H9 (cell line): ENCODE results near the gene DOCK2. TPM values are rescaled to one million over a fixed set of nuclear protein-coding genes. Genes with fewer than 3 reads are reported as not detected.

Experiments used
- DNase-seq: peaks from one replicate; pipeline ENCODE4 v3.0.0-alpha.2; 2017
- H2AFZ ChIP-seq: one replicate; pipeline ENCODE4 v1.6.1; 2013; ENCODE audit warnings: mild to moderate bottlenecking, low read length, control low read depth, moderate library complexity
- H2AK5ac ChIP-seq: 2 replicates; pipeline ENCODE4 v1.6.1; 2013; ENCODE audit warnings: low read length, control low read depth, mixed read lengths; ENCODE audit not compliant: insufficient read length
- H2BK120ac ChIP-seq: one replicate; pipeline ENCODE4 v1.6.1; 2013; ENCODE audit warnings: low read depth, mild to moderate bottlenecking, low read length, control low read depth, inconsistent platforms; ENCODE audit not compliant: poor library complexity, severe bottlenecking
- H2BK12ac ChIP-seq: 2 replicates; pipeline ENCODE4 v1.6.1; 2013; ENCODE audit warnings: low read length, control low read depth, mixed read lengths, low read depth; ENCODE audit not compliant: insufficient read length
- H2BK15ac ChIP-seq: 2 replicates; pipeline ENCODE4 v1.6.1; 2013; ENCODE audit warnings: low read depth, low read length, control low read depth
- H2BK20ac ChIP-seq: one replicate; pipeline ENCODE4 v1.6.1; 2013; ENCODE audit warnings: low read depth, mild to moderate bottlenecking, low read length, control low read depth, inconsistent platforms; ENCODE audit not compliant: poor library complexity, severe bottlenecking
- H2BK5ac ChIP-seq: 2 replicates; pipeline ENCODE4 v1.6.1; 2013; ENCODE audit warnings: low read length, control low read depth, mixed read lengths; ENCODE audit not compliant: insufficient read length
- H3K14ac ChIP-seq: 2 replicates; pipeline ENCODE4 v1.6.1; 2013; ENCODE audit warnings: low read length, control low read depth; ENCODE audit not compliant: insufficient read depth
- H3K18ac ChIP-seq: 2 replicates; pipeline ENCODE4 v1.6.1; 2013; ENCODE audit warnings: low read depth, mild to moderate bottlenecking, mixed read lengths, low read length, control low read depth; ENCODE audit not compliant: insufficient read length
- H3K23ac ChIP-seq: 2 replicates; pipeline ENCODE4 v1.6.1; 2013; ENCODE audit warnings: low read length, control low read depth, mixed read lengths, low read depth; ENCODE audit not compliant: insufficient read length
- H3K23me2 ChIP-seq: 2 replicates; pipeline ENCODE4 v1.6.1; 2013; ENCODE audit warnings: low read depth, mild to moderate bottlenecking, mixed read lengths, low read length, control low read depth; ENCODE audit not compliant: insufficient read length, poor library complexity, severe bottlenecking
- H3K27ac ChIP-seq: 2 replicates; pipeline ENCODE4 v1.5.1; 2013; ENCODE audit warnings: low read length, control low read depth, mixed read lengths, low read depth; ENCODE audit not compliant: insufficient read length
- H3K27me3 ChIP-seq: 2 replicates; pipeline ENCODE4 v1.6.1; 2013; ENCODE audit warnings: low read length, control low read depth, inconsistent platforms; ENCODE audit not compliant: insufficient read depth
- H3K4ac ChIP-seq: 2 replicates; pipeline ENCODE4 v1.6.1; 2013; ENCODE audit warnings: low read depth, mild to moderate bottlenecking, control low read depth, inconsistent platforms, low read length, moderate library complexity
- H3K4me1 ChIP-seq: 2 replicates; pipeline ENCODE4 v1.6.1; 2013; ENCODE audit warnings: low read length, control low read depth, inconsistent platforms; ENCODE audit not compliant: insufficient read depth
- H3K4me2 ChIP-seq: 2 replicates; pipeline ENCODE4 v1.6.1; 2013; ENCODE audit warnings: low read length, control low read depth, mixed read lengths; ENCODE audit not compliant: insufficient read length, insufficient read depth
- H3K56ac ChIP-seq: 2 replicates; pipeline ENCODE4 v1.6.1; 2013; ENCODE audit warnings: low read depth, mild to moderate bottlenecking, mixed read lengths, low read length, control low read depth; ENCODE audit not compliant: insufficient read length
- H3K79me1 ChIP-seq: 2 replicates; pipeline ENCODE4 v1.6.1; 2013; ENCODE audit warnings: low read depth, mild to moderate bottlenecking, moderate library complexity, low read length, control low read depth, inconsistent platforms; ENCODE audit not compliant: insufficient read depth, poor library complexity, severe bottlenecking
- H3K79me2 ChIP-seq: 2 replicates; pipeline ENCODE4 v1.6.1; 2013; ENCODE audit warnings: low read length, control low read depth, inconsistent platforms; ENCODE audit not compliant: insufficient read depth
- H3K9ac ChIP-seq: 2 replicates; pipeline ENCODE4 v1.6.1; 2013; ENCODE audit warnings: low read length, control low read depth, mixed read lengths; ENCODE audit not compliant: insufficient read length; ENCODE audit errors: extremely low read depth
- H3K9me3 ChIP-seq: one replicate; pipeline ENCODE4 v1.6.1; 2013; ENCODE audit warnings: low read depth, low read length, inconsistent platforms; ENCODE audit not compliant: control insufficient read depth
- H3T11ph ChIP-seq: one replicate; pipeline ENCODE4 v1.6.1; 2013; ENCODE audit warnings: mild to moderate bottlenecking, low read length, control low read depth, inconsistent platforms
- H4K20me1 ChIP-seq: one replicate; pipeline ENCODE4 v1.6.1; 2013; ENCODE audit not compliant: control insufficient read depth, insufficient read length, insufficient read depth
- H4K5ac ChIP-seq: 2 replicates; pipeline ENCODE4 v1.6.1; 2013; ENCODE audit warnings: low read depth, mild to moderate bottlenecking, mixed read lengths, low read length, control low read depth; ENCODE audit not compliant: insufficient read length
- H4K8ac ChIP-seq: replicated peaks from 2 replicates; pipeline ENCODE4 v1.6.1; 2013; ENCODE audit warnings: low read length, control low read depth, mixed read lengths, low read depth; ENCODE audit not compliant: insufficient read length
- H4K91ac ChIP-seq: 2 replicates; pipeline ENCODE4 v1.6.1; 2013; ENCODE audit warnings: low read depth, mild to moderate bottlenecking, moderate library complexity, mixed read lengths, low read length, control low read depth; ENCODE audit not compliant: insufficient read length
- H3K27ac Mint-ChIP-seq, 3 experiments: 2 replicates in 2 of 3; 3 replicates in 1 of 3; pipeline ENCODE4 v1.8.0; 2020 to 2021; ENCODE audit warnings: mixed read lengths in 3 of 3, mild to moderate bottlenecking in 1 of 3, moderate library complexity in 1 of 3
- H3K27me3 Mint-ChIP-seq: 2 replicates; pipeline ENCODE4 v1.8.0; 2021; ENCODE audit warnings: low read depth, mild to moderate bottlenecking, moderate library complexity, mixed read lengths
- H3K36me3 Mint-ChIP-seq, 3 experiments: 2 replicates in 2 of 3; 3 replicates in 1 of 3; pipeline ENCODE4 v1.8.0; 2020 to 2021; ENCODE audit warnings: low read depth in 3 of 3, mixed read lengths in 3 of 3; ENCODE audit not compliant: insufficient read depth in 1 of 3
- H3K4me1 Mint-ChIP-seq, 2 experiments: 2 replicates each; pipeline ENCODE4 v1.8.0; 2020; ENCODE audit warnings: mixed read lengths in 2 of 2
- H3K4me3 Mint-ChIP-seq, 2 experiments: 2 replicates in 1 of 2; 3 replicates in 1 of 2; pipeline ENCODE4 v1.8.0; 2020 to 2021; ENCODE audit warnings: mild to moderate bottlenecking in 2 of 2, mixed read lengths in 2 of 2, moderate library complexity in 1 of 2
- H3K9me3 Mint-ChIP-seq, 2 experiments: 2 replicates in 1 of 2; 3 replicates in 1 of 2; pipeline ENCODE4 v1.8.0; 2020; ENCODE audit warnings: mild to moderate bottlenecking in 2 of 2, mixed read lengths in 2 of 2, moderate library complexity in 1 of 2
- WGBS: extraction: QIAGEN DNeasy Blood & Tissue Kit; methylation state at CpG from one replicate; pipeline ENCODE4 v1.1.7; 2013; ENCODE audit warnings: missing lambda C conversion rate, low lambda C conversion rate, mixed read lengths; ENCODE audit not compliant: insufficient read length; ENCODE audit errors: extremely low coverage; 5-methylcytosine and 5-hydroxymethylcytosine counted together
- total RNA-seq: library from RNA; stranded (reverse); gene quantifications from 2 replicates; pipeline ENCODE4 v1.2.1, GENCODE V29; 2021
- TF ChIP-seq, protein P1 (sequence below): fragments of 200-600 bp; sonication (generic); conservative IDR thresholded peaks from 3 replicates; pipeline ENCODE4 v1.8.0; 2021; ENCODE audit warnings: antibody characterized with exemption, mild to moderate bottlenecking

DOCK2 gene
- total RNA-seq, 1 experiment from 2014 or later: 7.8 TPM

GRCh38 chr5:169746147-169746694 lies 109.1 kb downstream of the DOCK2 start:
- Histone ChIP-seq H2BK20ac (no peak overlapping the region), H3K4ac (no peak overlapping the region), H2BK15ac (no peak overlapping the region), H2BK12ac (no peak overlapping the region), H4K8ac (no peak overlapping the region), H3K14ac (no peak overlapping the region), H4K5ac (no peak overlapping the region), H3K23me2 (no peaks in the 10 kb centered on the region), H2AK5ac (no peak overlapping the region), H3K23ac (no peak overlapping the region), H3K79me2 (no peaks in the 10 kb centered on the region), H3K79me1 (no peaks in the 10 kb centered on the region), H3K9me3 (no peaks in the 10 kb centered on the region), H3K4me1 (no peaks in the 10 kb centered on the region; the same call in 1 of the 2 replicates), H4K91ac (no peak overlapping the region), H2BK5ac (no peak overlapping the region), H3T11ph (no peak overlapping the region), H3K27me3 (no peaks in the 10 kb centered on the region), H3K4me2 (no peak overlapping the region), H3K18ac (no peak overlapping the region), H2BK120ac (no peak overlapping the region), H3K27ac (no peak overlapping the region), H4K20me1 (no peaks in the 10 kb centered on the region), H3K56ac (no peak overlapping the region), H3K9ac (no peak overlapping the region), H2AFZ (no peak overlapping the region)
- no peak overlapping the region for H3K4me3 Mint-ChIP-seq
- TF ChIP-seq, protein P1, sequence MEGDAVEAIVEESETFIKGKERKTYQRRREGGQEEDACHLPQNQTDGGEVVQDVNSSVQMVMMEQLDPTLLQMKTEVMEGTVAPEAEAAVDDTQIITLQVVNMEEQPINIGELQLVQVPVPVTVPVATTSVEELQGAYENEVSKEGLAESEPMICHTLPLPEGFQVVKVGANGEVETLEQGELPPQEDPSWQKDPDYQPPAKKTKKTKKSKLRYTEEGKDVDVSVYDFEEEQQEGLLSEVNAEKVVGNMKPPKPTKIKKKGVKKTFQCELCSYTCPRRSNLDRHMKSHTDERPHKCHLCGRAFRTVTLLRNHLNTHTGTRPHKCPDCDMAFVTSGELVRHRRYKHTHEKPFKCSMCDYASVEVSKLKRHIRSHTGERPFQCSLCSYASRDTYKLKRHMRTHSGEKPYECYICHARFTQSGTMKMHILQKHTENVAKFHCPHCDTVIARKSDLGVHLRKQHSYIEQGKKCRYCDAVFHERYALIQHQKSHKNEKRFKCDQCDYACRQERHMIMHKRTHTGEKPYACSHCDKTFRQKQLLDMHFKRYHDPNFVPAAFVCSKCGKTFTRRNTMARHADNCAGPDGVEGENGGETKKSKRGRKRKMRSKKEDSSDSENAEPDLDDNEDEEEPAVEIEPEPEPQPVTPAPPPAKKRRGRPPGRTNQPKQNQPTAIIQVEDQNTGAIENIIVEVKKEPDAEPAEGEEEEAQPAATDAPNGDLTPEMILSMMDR: no peak
- no CpG with 5 or more reads among the region's 5 CpGs for WGBS
- no peaks in the 10 kb centered on the region for H3K36me3 Mint-ChIP-seq
- DNase-seq: no peak
- no peaks in the 10 kb centered on the region for H3K9me3 Mint-ChIP-seq
- H3K27me3 Mint-ChIP-seq: no peaks in the 10 kb centered on the region
- H3K4me1 Mint-ChIP-seq: peaks cover 5 to 12% of the 10 kb centered on the region in 2 experiments; a peak in 3 of 4 replicates
- H3K27ac Mint-ChIP-seq: no peak overlapping the region; a peak in 1 of 7 replicates
